Hepatocyte (in vitro differentiated cells): ENCODE measurements around the gene DCAF6. TPM values are rescaled to one million over a fixed set of nuclear protein-coding genes. Genes with fewer than 3 reads are reported as not detected.

Experiments
- DNase-seq: peaks from one replicate; pipeline ENCODE4 v3.0.0-alpha.2; 2016; ENCODE audit warnings: low spot score
- H2AFZ ChIP-seq: fragments of 200-600 bp; sonication (generic); 2 replicates; pipeline ENCODE4 v1.6.0; 2016; ENCODE audit warnings: antibody characterized with exemption, mild to moderate bottlenecking
- H3K27ac ChIP-seq: fragments of 200-600 bp; sonication (generic); 2 replicates; pipeline ENCODE4 v1.5.1; 2016; ENCODE audit warnings: mild to moderate bottlenecking
- H3K27me3 ChIP-seq: fragments of 200-600 bp; sonication (generic); 2 replicates; pipeline ENCODE4 v1.6.1; 2016
- H3K36me3 ChIP-seq: fragments of 200-600 bp; sonication (generic); replicated peaks from 2 replicates; pipeline ENCODE4 v1.5.1; 2016; ENCODE audit warnings: low read depth; ENCODE audit not compliant: insufficient read depth
- H3K4me1 ChIP-seq: fragments of 200-600 bp; sonication (generic); 2 replicates; pipeline ENCODE4 v1.5.1; 2016; ENCODE audit warnings: mild to moderate bottlenecking, moderate library complexity; ENCODE audit not compliant: insufficient read depth
- H3K4me2 ChIP-seq: fragments of 200-600 bp; sonication (generic); 2 replicates; pipeline ENCODE4 v1.6.0; 2016
- H3K4me3 ChIP-seq: fragments of 200-600 bp; sonication (generic); 2 replicates; pipeline ENCODE4 v1.5.1; 2016; ENCODE audit warnings: mild to moderate bottlenecking
- H3K79me2 ChIP-seq: fragments of 200-600 bp; sonication (generic); 2 replicates; pipeline ENCODE4 v1.6.0; 2017; ENCODE audit warnings: mild to moderate bottlenecking
- H3K9me2 ChIP-seq: fragments of 200-600 bp; sonication (generic); replicated peaks from 2 replicates; pipeline ENCODE4 v1.6.0; 2017; ENCODE audit warnings: mild to moderate bottlenecking; ENCODE audit not compliant: insufficient read depth
- H3K9me3 ChIP-seq: fragments of 200-600 bp; sonication (generic); 2 replicates; pipeline ENCODE4 v1.5.1; 2016; ENCODE audit warnings: low read depth, mild to moderate bottlenecking
- H4K20me1 ChIP-seq: fragments of 200-600 bp; sonication (generic); 2 replicates; pipeline ENCODE4 v1.6.0; 2016; ENCODE audit warnings: mild to moderate bottlenecking; ENCODE audit not compliant: insufficient read depth, poor library complexity, severe bottlenecking
- CTCF ChIP-seq: fragments of 200-600 bp; sonication (generic); IDR thresholded peaks from 2 replicates; pipeline ENCODE4 v1.5.1; 2016; ENCODE audit warnings: antibody characterized with exemption, mild to moderate bottlenecking; ENCODE audit not compliant: poor library complexity
- EZH2 ChIP-seq: fragments of 200-600 bp; sonication (generic); IDR thresholded peaks from 2 replicates; pipeline ENCODE4 v1.6.1; 2016; ENCODE audit warnings: antibody characterized with exemption, mild to moderate bottlenecking, borderline replicate concordance
- EZH2phosphoT487 ChIP-seq: fragments of 200-600 bp; sonication (generic); IDR thresholded peaks from one replicate; pipeline ENCODE4 v1.6.1; 2018; ENCODE audit warnings: antibody characterized with exemption, mild to moderate bottlenecking, low read depth, moderate library complexity; ENCODE audit not compliant: unreplicated experiment, severe bottlenecking
- WGBS: methylation state at CpG from one replicate; pipeline ENCODE4 v1.1.6; 2016; ENCODE audit warnings: low lambda C conversion rate; ENCODE audit errors: missing lambda C conversion rate; 5-methylcytosine and 5-hydroxymethylcytosine counted together
- polyA plus RNA-seq: library from polyadenylated mRNA; unstranded; fragments of >200 nt; fragmentation: Nextera tagmentation; extraction: Ambion mirVana; gene quantifications from 2 replicates; pipeline ENCODE4 v1.2.1, GENCODE V29; 2016
- total RNA-seq: library from RNA; depleted of rRNA; stranded (reverse); fragments of >200 nt; gene quantifications from 2 replicates; pipeline ENCODE4 v1.2.3, GENCODE V29; 2014

The DCAF6 gene
- total and polyA plus RNA-seq, 2 experiments from 2014 or later: 62.7 to 69.4 TPM

GRCh38 chr1:167973832-167974231 lies 37.3 kb downstream of the DCAF6 start:
- no peak for TF ChIP-seq EZH2phosphoT487
- TF ChIP-seq CTCF: no peak
- no peak for TF ChIP-seq EZH2
- Histone ChIP-seq H3K36me3 (no peaks in the 10 kb centered on the region), H3K27ac (no peak overlapping the region), H2AFZ (no peak overlapping the region), H3K4me3 (no peak overlapping the region), H3K4me1 (no peaks in the 10 kb centered on the region), H3K4me2 (no peak overlapping the region), H3K9me2 (no peaks in the 10 kb centered on the region), H4K20me1 (no peaks in the 10 kb centered on the region), H3K27me3 (no peaks in the 10 kb centered on the region), H3K9me3 (no peaks in the 10 kb centered on the region), H3K79me2 (peaks cover 51% of the 10 kb centered on the region)
- WGBS: 83% methylated on average over 2 of the region's 2 CpGs
- DNase-seq: no peak

DNA sequence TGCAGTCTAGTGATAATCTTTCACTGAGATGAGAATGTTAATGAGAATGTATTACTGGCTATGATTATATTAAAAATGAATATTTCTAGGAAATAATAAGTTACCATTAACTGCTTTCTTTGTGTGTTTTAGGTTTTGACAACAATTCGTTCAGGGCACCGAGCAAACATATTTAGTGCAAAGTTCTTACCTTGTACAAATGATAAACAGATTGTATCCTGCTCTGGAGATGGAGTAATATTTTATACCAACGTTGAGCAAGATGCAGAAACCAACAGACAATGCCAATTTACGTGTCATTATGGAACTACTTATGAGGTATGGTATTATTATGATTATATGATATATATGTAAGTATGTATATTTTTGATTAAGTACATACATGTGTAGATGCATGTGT lies 38.2 kb downstream of the DCAF6 start:
- no peaks in the 10 kb centered on the region for H3K9me3 ChIP-seq
- no peak overlapping the region for H3K4me2 ChIP-seq

GRCh38 chr1:167977245-167977644 lies 40.8 kb downstream of the DCAF6 start:
- Histone ChIP-seq H3K9me2 (no peaks in the 10 kb centered on the region), H3K4me3 (no peak overlapping the region), H3K27ac (no peak overlapping the region), H3K27me3 (no peaks in the 10 kb centered on the region), H2AFZ (no peak overlapping the region), H3K79me2 (peaks cover 61% of the 10 kb centered on the region), H4K20me1 (no peaks in the 10 kb centered on the region), H3K4me2 (no peak overlapping the region), H3K36me3 (no peaks in the 10 kb centered on the region), H3K4me1 (no peaks in the 10 kb centered on the region), H3K9me3 (no peaks in the 10 kb centered on the region)
- TF ChIP-seq EZH2: no peak
- TF ChIP-seq CTCF: no peak
- no peak for TF ChIP-seq EZH2phosphoT487
- 100% methylated on average over 1 of the region's 1 CpG for WGBS
- DNase-seq: no peak

More for the DNA sequence above, 38.2 kb downstream of the DCAF6 start:
- Histone ChIP-seq H3K4me1 (no peaks in the 10 kb centered on the region), H3K79me2 (peaks cover 57% of the 10 kb centered on the region), H3K27me3 (no peaks in the 10 kb centered on the region), H3K9me2 (no peaks in the 10 kb centered on the region), H2AFZ (no peak overlapping the region), H3K36me3 (no peaks in the 10 kb centered on the region), H4K20me1 (no peaks in the 10 kb centered on the region), H3K27ac (no peak overlapping the region), H3K4me3 (no peak overlapping the region)
- no peak for TF ChIP-seq EZH2phosphoT487
- no peak for TF ChIP-seq EZH2
- no peak for TF ChIP-seq CTCF
- DNase-seq: no peak
- 77% methylated on average over 4 of the region's 4 CpGs for WGBS

DNA sequence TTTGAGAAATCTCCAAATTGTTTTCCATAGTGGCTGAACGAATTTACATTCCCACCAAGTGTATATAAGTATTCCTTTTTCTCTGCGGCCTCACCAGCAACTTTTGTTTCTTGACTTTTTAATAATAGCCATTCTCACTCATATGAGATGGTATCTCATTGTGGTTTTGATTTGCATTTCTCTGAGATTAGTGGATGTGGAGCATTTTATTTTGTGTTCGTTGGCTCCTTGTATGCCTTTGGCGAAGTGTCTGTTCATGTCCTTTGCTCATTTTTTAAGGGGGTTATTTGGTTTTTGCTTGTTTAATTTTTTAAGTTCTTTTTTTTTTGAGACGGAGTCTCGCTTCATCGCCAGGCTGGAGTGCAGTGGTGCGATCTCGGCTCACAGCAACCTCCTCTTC lies 45.5 kb downstream of the DCAF6 start:
- H3K27me3 ChIP-seq: no peaks in the 10 kb centered on the region
- no peak for DNase-seq
- H3K9me3 ChIP-seq: no peaks in the 10 kb centered on the region
- no peak overlapping the region for H3K4me3 ChIP-seq
- no peak overlapping the region for H3K4me2 ChIP-seq
- H3K79me2 ChIP-seq: peaks cover 69% of the 10 kb centered on the region
- no peaks in the 10 kb centered on the region for H3K4me1 ChIP-seq
- TF ChIP-seq EZH2phosphoT487 (no peak), CTCF (no peak), EZH2 (no peak)
- no peaks in the 10 kb centered on the region for H3K36me3 ChIP-seq
- no peaks in the 10 kb centered on the region for H4K20me1 ChIP-seq
- 96% methylated on average over 9 of the region's 9 CpGs for WGBS
- no peaks in the 10 kb centered on the region for H3K9me2 ChIP-seq
- H3K27ac ChIP-seq: no peak overlapping the region
- H2AFZ ChIP-seq: no peak overlapping the region
